Heart right ventricle (tissue), 16 donors: ENCODE measurements around the gene CFAP73. TPM values are rescaled to one million over a fixed set of nuclear protein-coding genes. Genes with fewer than 3 reads are reported as not detected.

Source experiments
- ATAC-seq, 8 donors: fragments of 200-7000 bp; cut with Tn5 transposase; one replicate each; pipeline ENCODE4 v1.9.1; 2020; ENCODE audit warnings: mild to moderate bottlenecking in 8 of 8, moderate library complexity in 8 of 8, moderate number of reproducible peaks in 1 of 8
- DNase-seq, 2 donors: peaks; one replicate each; pipeline ENCODE4 v3.0.0-alpha.2; 2020
- H3K27ac ChIP-seq, 10 donors: fragments of 200-600 bp; sonication (generic) in 2 of 10; one replicate each; pipeline versions ENCODE4 v1.5.0 to v1.8.0; 2020 to 2022; ENCODE audit warnings: mild to moderate bottlenecking in 3 of 10
- H3K27me3 ChIP-seq, 7 donors: fragments of 200-600 bp; one replicate each; pipeline ENCODE4 v1.8.0; 2021 to 2022; ENCODE audit warnings: mild to moderate bottlenecking in 2 of 7
- H3K36me3 ChIP-seq, 9 donors: fragments of 200-600 bp; sonication (generic) in 1 of 9; one replicate each; pipeline versions ENCODE4 v1.5.0 to v1.8.0; 2020 to 2022; ENCODE audit warnings: mild to moderate bottlenecking in 2 of 9
- H3K4me1 ChIP-seq, 9 donors: fragments of 200-600 bp; sonication (generic) in 1 of 9; one replicate each; pipeline versions ENCODE4 v1.5.0 to v1.8.0; 2020 to 2022; ENCODE audit warnings: mild to moderate bottlenecking in 4 of 9
- H3K4me3 ChIP-seq, 10 donors: fragments of 200-600 bp; sonication (generic) in 2 of 10; one replicate each; pipeline versions ENCODE4 v1.5.0 to v1.8.0; 2020 to 2022; ENCODE audit warnings: mild to moderate bottlenecking in 7 of 10, moderate library complexity in 2 of 10
- H3K9me3 ChIP-seq, 11 donors: fragments of 200-600 bp in 10 of 11; sonication (generic) in 2 of 11; one replicate each; pipeline versions ENCODE4 v1.5.0 to v1.8.0; 2013 to 2022; ENCODE audit warnings: mild to moderate bottlenecking in 2 of 11, control low read depth in 1 of 11, moderate library complexity in 1 of 11
- CTCF ChIP-seq, 9 donors: fragments of 200-600 bp; sonication (generic) in 2 of 9; IDR thresholded peaks; one replicate each; pipeline versions ENCODE4 v1.5.0 to v1.8.0; 2021 to 2022; ENCODE audit warnings: antibody characterized with exemption in 9 of 9, mild to moderate bottlenecking in 5 of 9, moderate library complexity in 1 of 9
- WGBS, 2 donors: extraction: QIAGEN DNeasy Blood & Tissue Kit; methylation state at CpG; one replicate each; pipeline ENCODE4 v1.1.7; 2013; ENCODE audit warnings: inconsistent platforms in 1 of 2; 5-methylcytosine and 5-hydroxymethylcytosine counted together
- intact Hi-C, 10 donors: fragments of 100-400 bp; cut with DNase I; formaldehyde crosslinking; loops; one replicate each; pipeline versions ENCODE4 v1.11.1 to v1.14.2; 2022
- polyA plus RNA-seq, 2 donors: library from polyadenylated mRNA; stranded (reverse); fragments of 200-250 nt; gene quantifications; one replicate each; pipeline ENCODE4 v1.2.3, GENCODE V29; 2013
- total RNA-seq, 10 donors: library from RNA; stranded (reverse); fragmentation: NEBNext Ultra II Directional in 3 of 10; extraction: Animal tissue kit (Norgen Biotek cat#: 25700) in 3 of 10; gene quantifications; one replicate each; pipeline versions ENCODE4 v1.2.1 to v1.2.4, GENCODE V29; 2021 to 2023
- donor health status: Arrhythmogenic right ventricular cardiomyopathy.
- donor health status: ischemic (EF 13 %, LVEDD 7.1; RV severe dilation, severe dysfunction).
- donor health status: healthy with polysubstance abuse.
- donor health status: DM: no; HTN: yes; CAD: no.
- donor health status: DM: no; HTN: no; CAD: no.
- donor health status: ischemic (EF 25% LVEDD 6.9; RV normal size, moderate dysfunction).
- donor health status: ischemic (EF 25% LVEDD 5.7; RV mildly dilated, moderate dysfunction).
- donor health status: healthy.
- donor health status: DM: yes; HTN: yes; CAD: no.
- donor health status: Ischemic cardiomyopathy.
- donor health status: ischemic (EF 35%, LVEDD 5.7; RV mildly dilated, moderate dysfunction).
- donor health status: nonischemic (EF 11% LVEDD 7.7; RV severe dilation, severe dysfunction).
- donor health status: DM: yes; HTN: yes; CAD: no.
- donor health status: PGD.
- donor health status: ischemic (EF 29% LVEDD 5.4; RV normal size, mild dysfunction).
- donor health status: nonischemic (EF 23%, LVEDD 6.1; RV moderate dilation, normal function).

The CFAP73 gene
- total and polyA plus RNA-seq, 12 donors: 0.10 TPM; not detected in 11

DNA sequence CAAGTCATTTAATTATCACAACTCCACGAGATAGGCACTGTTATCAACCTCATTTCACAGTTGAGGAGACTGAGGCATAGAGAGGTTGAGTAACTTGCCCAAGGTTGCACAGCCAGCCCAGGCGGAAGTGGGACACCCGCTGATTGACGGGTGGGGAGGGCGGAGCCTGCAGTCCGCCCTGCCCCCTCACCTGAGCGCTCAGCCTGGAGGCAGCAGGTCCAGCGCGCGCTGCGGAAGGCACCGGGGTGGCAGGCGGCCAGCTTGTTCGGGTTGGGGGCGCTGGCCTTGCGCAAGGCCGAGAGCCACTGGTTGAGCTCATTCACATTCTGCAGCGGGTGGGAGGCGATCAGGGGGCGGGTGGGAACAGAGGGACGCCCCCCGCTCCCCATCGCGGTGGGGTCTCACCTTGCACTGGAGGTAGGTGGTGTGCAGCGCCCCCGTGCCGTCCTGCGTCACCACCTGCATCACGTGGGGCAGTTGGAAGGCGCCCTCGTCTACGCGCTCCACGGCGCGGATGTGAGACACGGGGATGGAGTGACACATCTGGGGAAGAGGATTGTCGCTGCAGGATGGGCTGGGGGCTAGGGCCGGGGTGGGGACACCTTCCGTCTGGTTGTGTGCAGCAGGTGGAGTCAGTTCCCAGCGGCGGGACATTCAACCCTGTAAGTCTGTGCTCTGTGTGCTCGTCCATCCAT lies 45.6 kb upstream of the CFAP73 start:
- 5% methylated on average over 43 of the region's 43 CpGs for WGBS, 2 donors
- no peak for TF ChIP-seq CTCF (IDR thresholded peaks at IDR 0.05)
- Histone ChIP-seq H3K27ac (no peak overlapping the region), H3K27me3 (peaks cover 5 to 58% (median 42%) of the 10 kb centered on the region in 7 donors), H3K36me3 (no peaks in the 10 kb centered on the region), H3K4me3 (peak overlapping the region in 1 of 10 donors; percentile 5), H3K4me1 (peaks cover 0 to 7% (median 0%) of the 10 kb centered on the region in 9 donors), H3K9me3 (no peaks in the 10 kb centered on the region)
- no peak for DNase-seq
- ATAC-seq: no peak
- intact Hi-C loops: loop anchor here in 1 of 10 donors (5.0 kb wide), 1 partner anchor 1643 kb away; no protein-coding TSS in a partner anchor

GRCh38 chr12:113104953-113105510 lies 44.5 kb upstream of the CFAP73 start:
- TF ChIP-seq CTCF (IDR thresholded peaks at IDR 0.05): no peak
- no peak for ATAC-seq
- no peak overlapping the region for H3K4me3 ChIP-seq
- WGBS, 2 donors: 65% methylated on average over 13 of the region's 13 CpGs
- no peaks in the 10 kb centered on the region for H3K9me3 ChIP-seq
- H3K27me3 ChIP-seq: peaks cover 5 to 50% (median 37%) of the 10 kb centered on the region in 7 donors
- no peak overlapping the region for H3K27ac ChIP-seq
- intact Hi-C loops: loop anchor here in 1 of 10 donors (5.0 kb wide), 1 partner anchor 1642 kb away; no protein-coding TSS in a partner anchor
- no peak for DNase-seq
- H3K36me3 ChIP-seq: no peaks in the 10 kb centered on the region
- peaks cover 0 to 7% (median 0%) of the 10 kb centered on the region in 9 donors for H3K4me1 ChIP-seq

DNA sequence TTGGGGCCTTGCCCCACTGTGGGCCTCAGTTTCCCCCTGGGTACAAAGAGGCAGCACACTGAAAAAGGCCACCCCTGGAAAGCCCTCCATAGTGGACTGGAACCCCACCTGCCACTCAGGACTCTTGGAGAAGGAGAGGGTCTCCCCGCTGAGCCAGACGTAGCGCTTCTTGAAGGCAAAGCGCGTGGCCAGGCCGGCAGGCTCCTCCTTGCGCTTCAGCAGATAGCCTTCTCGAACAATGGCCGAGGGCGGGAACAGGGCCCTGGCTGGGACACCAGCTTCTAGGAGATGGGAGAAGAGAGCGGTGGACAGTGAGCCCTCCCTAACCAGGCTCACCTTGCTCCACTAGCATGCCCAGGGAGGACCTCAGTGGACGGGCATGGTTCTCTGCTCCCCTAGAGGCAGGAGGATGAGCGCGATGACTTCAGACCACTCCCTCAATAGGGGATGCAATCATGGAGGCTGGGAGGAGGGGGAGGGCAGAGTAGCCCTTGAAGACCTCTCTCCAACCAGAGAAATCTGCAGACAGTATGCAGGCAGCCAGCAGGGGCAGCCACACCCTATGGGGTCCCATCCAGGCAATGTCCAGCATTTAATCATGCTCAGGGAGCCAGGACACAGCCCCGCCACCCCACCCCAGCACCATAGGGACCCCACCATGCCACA lies 43.8 kb upstream of the CFAP73 start:
- DNase-seq (no peak), ATAC-seq (no peak)
- 76 to 84% methylated on average over 15 of the region's 15 CpGs for WGBS, 2 donors
- H3K9me3 ChIP-seq: no peaks in the 10 kb centered on the region
- no peak overlapping the region for H3K27ac ChIP-seq
- H3K36me3 ChIP-seq: no peaks in the 10 kb centered on the region
- H3K27me3 ChIP-seq: peaks cover 5 to 50% (median 32%) of the 10 kb centered on the region in 7 donors
- no peak for TF ChIP-seq CTCF (IDR thresholded peaks at IDR 0.05)
- peaks cover 0 to 7% (median 0%) of the 10 kb centered on the region in 9 donors for H3K4me1 ChIP-seq
- no peak overlapping the region for H3K4me3 ChIP-seq
- intact Hi-C loops: no loop called here

- H3K36me3 ChIP-seq: no peaks in the 10 kb centered on the region
- ATAC-seq (no peak), DNase-seq (no peak)
- H3K27me3 ChIP-seq: peaks cover 5 to 49% (median 30%) of the 10 kb centered on the region in 7 donors
- H3K9me3 ChIP-seq: no peaks in the 10 kb centered on the region
- intact Hi-C loops: no loop called here
- 67 to 88% methylated on average over 1 of the region's 1 CpG for WGBS, 2 donors
- TF ChIP-seq CTCF (IDR thresholded peaks at IDR 0.05): no peak
- H3K27ac ChIP-seq: no peak overlapping the region
- peaks cover 0 to 7% (median 0%) of the 10 kb centered on the region in 9 donors for H3K4me1 ChIP-seq
- H3K4me3 ChIP-seq: no peak overlapping the region
These were observed 43.2 kb upstream of the CFAP73 start for GRCh38 chr12:113106361-113106760.
